Natural killer cell (primary cell): ENCODE measurements around the gene ASPHD2. TPM values are rescaled to one million over a fixed set of nuclear protein-coding genes. Genes with fewer than 3 reads are reported as not detected.
A peak's percentile ranks its signal among the peaks of the same experiment; 100 is the strongest.

Source experiments
- ATAC-seq, 3 donors: fragments of 150-1000 bp in 2 of 3; fragments of 200-7000 bp in 1 of 3; cut with Tn5 transposase; 1 replicate in 1 of 3; 2 replicates in 2 of 3; pipeline ENCODE4 v1.10.0; 2021; ENCODE audit warnings: mild to moderate bottlenecking in 2 of 3, moderate library complexity in 2 of 3
- DNase-seq, 2 donors: peaks; one replicate each; pipeline versions ENCODE4 v3.0.0 to v3.0.0-alpha.2; 2013 to 2021; ENCODE audit warnings: mixed read lengths in 1 of 2
- H3K27ac ChIP-seq: one replicate; pipeline ENCODE4 v1.5.1; 2013; ENCODE audit warnings: mild to moderate bottlenecking, low read length
- H3K27me3 ChIP-seq: one replicate; pipeline ENCODE4 v1.6.1; 2013; ENCODE audit warnings: low read length; ENCODE audit not compliant: control insufficient read depth, insufficient read depth
- H3K36me3 ChIP-seq: one replicate; pipeline ENCODE4 v1.6.1; 2013; ENCODE audit warnings: low read length; ENCODE audit not compliant: control insufficient read depth, insufficient read depth
- H3K4me1 ChIP-seq: one replicate; pipeline ENCODE4 v1.6.1; 2013; ENCODE audit warnings: low read length; ENCODE audit not compliant: control insufficient read depth, insufficient read depth
- H3K4me3 ChIP-seq: one replicate; pipeline ENCODE4 v1.5.1; 2013; ENCODE audit warnings: low read length
- H3K9me3 ChIP-seq: one replicate; pipeline ENCODE4 v1.6.1; 2013; ENCODE audit warnings: low read length; ENCODE audit not compliant: control insufficient read depth, insufficient read depth
- H3K27ac Mint-ChIP-seq, 2 donors: one replicate each; pipeline ENCODE4 v1.8.0; 2022; ENCODE audit warnings: mild to moderate bottlenecking in 2 of 2, mixed read lengths in 2 of 2, moderate library complexity in 1 of 2
- H3K27me3 Mint-ChIP-seq, 2 donors: one replicate each; pipeline ENCODE4 v1.8.0; 2022; ENCODE audit warnings: low read depth in 2 of 2, mixed read lengths in 2 of 2
- H3K36me3 Mint-ChIP-seq: one replicate; pipeline ENCODE4 v1.8.0; 2022; ENCODE audit warnings: mixed read lengths
- H3K4me1 Mint-ChIP-seq, 2 donors: one replicate each; pipeline ENCODE4 v1.8.0; 2022; ENCODE audit warnings: mixed read lengths in 2 of 2
- H3K4me3 Mint-ChIP-seq: one replicate; pipeline ENCODE4 v1.8.0; 2022; ENCODE audit warnings: mild to moderate bottlenecking, moderate library complexity, mixed read lengths
- H3K9me3 Mint-ChIP-seq, 2 donors: one replicate each; pipeline ENCODE4 v1.8.0; 2022; ENCODE audit warnings: mixed read lengths in 2 of 2
- WGBS: methylation state at CpG from one replicate; pipeline ENCODE4 v1.1.7; 2013; ENCODE audit warnings: missing lambda C conversion rate; ENCODE audit not compliant: insufficient coverage; 5-methylcytosine and 5-hydroxymethylcytosine counted together
- intact Hi-C: fragments of 100-400 bp; cut with micrococcal nuclease; formaldehyde crosslinking; loops from one replicate; pipeline ENCODE4 v1.14.2; 2022
- total RNA-seq, 4 donors: library from RNA; stranded (reverse); fragments of 120-200 nt in 1 of 4; gene quantifications; one replicate each; pipeline versions ENCODE4 v1.2.3 to v1.2.4, GENCODE V29; 2013 to 2022
- TF ChIP-seq, protein P1 (sequence below): fragments of 200-600 bp; IDR thresholded peaks from one replicate; pipeline ENCODE4 v1.8.0; 2022; ENCODE audit warnings: antibody characterized with exemption

Gene ASPHD2
- total RNA-seq, 3 donors from 2014 or later (not counting 1 experiment from before 2014, with no cell fraction given): 1.6 to 3.0 (median 1.9) TPM

DNA sequence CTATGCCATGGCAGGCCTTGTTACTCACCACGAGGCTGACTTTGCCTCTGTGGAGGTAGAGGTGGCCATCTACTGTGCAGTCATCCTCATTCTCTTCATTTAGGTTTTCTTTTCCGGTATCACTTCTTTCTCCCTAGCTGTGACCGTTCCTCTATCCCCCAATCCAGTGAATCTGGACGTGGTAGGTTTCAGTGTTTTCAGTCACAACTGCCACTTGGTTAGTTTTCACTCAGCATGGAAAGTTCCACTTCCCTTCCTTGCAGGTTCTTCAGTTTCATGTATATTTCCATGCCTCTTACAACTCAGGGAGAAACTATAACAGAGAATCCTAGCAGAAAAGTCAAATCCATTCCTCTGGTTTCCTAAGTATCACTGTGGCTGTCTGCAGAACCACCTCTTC, 52.6 kb downstream of the ASPHD2 start:
- ATAC-seq: no peak
- peaks cover 14% of the 10 kb centered on the region for H3K36me3 Mint-ChIP-seq

DNA sequence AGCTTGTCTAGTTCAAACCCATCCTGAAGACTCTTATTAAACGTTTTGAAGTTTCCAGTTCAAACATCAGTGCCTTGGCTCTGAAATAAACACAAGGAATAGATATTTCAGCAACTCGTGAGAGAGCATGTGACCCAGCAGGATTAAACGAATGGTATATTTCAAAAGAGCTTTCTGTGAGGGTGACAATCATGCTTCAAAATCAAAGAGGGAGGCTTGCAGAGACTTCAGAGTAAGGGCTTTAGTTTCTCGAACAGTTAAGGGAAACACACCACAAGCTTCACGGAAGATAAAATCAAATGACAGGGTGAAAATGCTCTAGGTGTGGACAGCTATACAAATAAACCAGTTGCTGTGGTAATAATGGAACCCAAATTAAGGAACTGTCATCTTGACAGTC, 53.1 kb downstream of the ASPHD2 start:
- H3K36me3 Mint-ChIP-seq: peaks cover 9% of the 10 kb centered on the region
- H3K27ac Mint-ChIP-seq: peak overlapping the region; percentile 95 to 98
- peak overlapping the region; percentile 95 for H3K4me3 Mint-ChIP-seq
- Histone ChIP-seq H3K27me3 (no peaks in the 10 kb centered on the region), H3K9me3 (no peaks in the 10 kb centered on the region), H3K4me1 (peaks cover 19% of the 10 kb centered on the region), H3K27ac (peak overlapping the region; percentile 7), H3K4me3 (no peak overlapping the region), H3K36me3 (peaks cover 8% of the 10 kb centered on the region)
- WGBS: 41% methylated on average over 5 of the region's 5 CpGs
- no peak for ATAC-seq
- peaks cover 71 to 72% of the 10 kb centered on the region in 2 donors for H3K4me1 Mint-ChIP-seq
- H3K9me3 Mint-ChIP-seq: no peaks in the 10 kb centered on the region
- no peak for DNase-seq
- TF ChIP-seq, protein P1, sequence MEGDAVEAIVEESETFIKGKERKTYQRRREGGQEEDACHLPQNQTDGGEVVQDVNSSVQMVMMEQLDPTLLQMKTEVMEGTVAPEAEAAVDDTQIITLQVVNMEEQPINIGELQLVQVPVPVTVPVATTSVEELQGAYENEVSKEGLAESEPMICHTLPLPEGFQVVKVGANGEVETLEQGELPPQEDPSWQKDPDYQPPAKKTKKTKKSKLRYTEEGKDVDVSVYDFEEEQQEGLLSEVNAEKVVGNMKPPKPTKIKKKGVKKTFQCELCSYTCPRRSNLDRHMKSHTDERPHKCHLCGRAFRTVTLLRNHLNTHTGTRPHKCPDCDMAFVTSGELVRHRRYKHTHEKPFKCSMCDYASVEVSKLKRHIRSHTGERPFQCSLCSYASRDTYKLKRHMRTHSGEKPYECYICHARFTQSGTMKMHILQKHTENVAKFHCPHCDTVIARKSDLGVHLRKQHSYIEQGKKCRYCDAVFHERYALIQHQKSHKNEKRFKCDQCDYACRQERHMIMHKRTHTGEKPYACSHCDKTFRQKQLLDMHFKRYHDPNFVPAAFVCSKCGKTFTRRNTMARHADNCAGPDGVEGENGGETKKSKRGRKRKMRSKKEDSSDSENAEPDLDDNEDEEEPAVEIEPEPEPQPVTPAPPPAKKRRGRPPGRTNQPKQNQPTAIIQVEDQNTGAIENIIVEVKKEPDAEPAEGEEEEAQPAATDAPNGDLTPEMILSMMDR: no peak
- no peaks in the 10 kb centered on the region for H3K27me3 Mint-ChIP-seq
- intact Hi-C loops: loop anchor here (2.0 kb wide), 2 partner anchors 21 to 191 kb away; no protein-coding TSS in a partner anchor

More for the DNA sequence above, 52.6 kb downstream of the ASPHD2 start:
- H3K4me3 Mint-ChIP-seq: peak overlapping the region; percentile 95
- peaks cover 71 to 72% of the 10 kb centered on the region in 2 donors for H3K4me1 Mint-ChIP-seq
- 64% methylated on average over 4 of the region's 4 CpGs for WGBS
- intact Hi-C loops: loop anchor here (2.0 kb wide), 2 partner anchors 21 to 191 kb away; no protein-coding TSS in a partner anchor
- TF ChIP-seq, protein P1: no peak
- Histone ChIP-seq H3K4me3 (no peak overlapping the region), H3K36me3 (peaks cover 10% of the 10 kb centered on the region), H3K27me3 (no peaks in the 10 kb centered on the region), H3K4me1 (peaks cover 19% of the 10 kb centered on the region), H3K9me3 (no peaks in the 10 kb centered on the region), H3K27ac (no peak overlapping the region)
- no peaks in the 10 kb centered on the region for H3K27me3 Mint-ChIP-seq
- no peaks in the 10 kb centered on the region for H3K9me3 Mint-ChIP-seq
- H3K27ac Mint-ChIP-seq: peak overlapping the region; percentile 95 to 98
- no peak for DNase-seq

DNA sequence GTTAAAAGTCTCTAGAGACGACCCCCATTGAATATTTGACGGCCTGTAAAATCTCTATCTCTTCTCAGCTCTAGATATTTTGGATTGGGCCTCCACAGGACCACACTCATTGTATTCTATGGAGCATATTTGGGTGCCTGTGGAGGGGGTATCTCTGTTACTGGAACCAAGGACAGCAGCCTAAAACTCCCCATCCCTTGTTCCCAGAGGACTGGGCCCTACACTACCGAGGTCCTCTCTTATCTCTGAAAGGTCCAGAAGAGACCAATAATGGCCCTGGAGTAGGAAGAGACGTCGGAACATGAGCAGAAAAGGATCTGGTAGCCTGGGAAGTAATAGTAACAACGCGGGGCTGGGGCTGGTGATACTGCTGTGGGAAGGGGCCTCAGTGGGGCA, 54.0 kb downstream of the ASPHD2 start:
- peak overlapping the region; percentile 64 for H3K4me3 ChIP-seq
- WGBS: 11% methylated on average over 7 of the region's 7 CpGs
- Mint-ChIP-seq H3K27ac (peak overlapping the region; percentile 95 to 98), H3K9me3 (no peaks in the 10 kb centered on the region), H3K4me3 (peak overlapping the region; percentile 95), H3K27me3 (no peaks in the 10 kb centered on the region), H3K36me3 (peaks cover under 1% of the 10 kb centered on the region), H3K4me1 (peaks cover 65 to 66% of the 10 kb centered on the region in 2 donors)
- H3K27ac ChIP-seq: peak overlapping the region; percentile 84
- ATAC-seq (no peak), DNase-seq (no peak)
- intact Hi-C loops: loop anchor here (1.0 to 2.0 kb wide), 3 partner anchors 20 to 190 kb away; partner anchors contain the start of gene TFIP11
- TF ChIP-seq, protein P1: no peak
- H3K4me1 ChIP-seq: peaks cover 19% of the 10 kb centered on the region
- H3K36me3 ChIP-seq: peaks cover 6% of the 10 kb centered on the region
- H3K27me3 ChIP-seq: no peaks in the 10 kb centered on the region
- H3K9me3 ChIP-seq: no peaks in the 10 kb centered on the region
